ENCODE results near the gene PHOSPHO1.

The PHOSPHO1 gene

GRCh38 chr17:49254066-49254465 is 23.5 kb upstream of the PHOSPHO1 start:
- Histone ChIP-seq H3K27me3 (replicated peaks; ENCODE audit: insufficient read depth, low read length) (peaks cover 12% of the 10 kb centered on the region; the same call in 1 of the 2 replicates), H3K4me3 (ENCODE audit: low read length) (no peak overlapping the region), H3K9ac (ENCODE audit: low read length) (no peak overlapping the region), H3K79me2 (ENCODE audit: low read length) (no peaks in the 10 kb centered on the region), H3K4me2 (ENCODE audit: low read depth, low read length) (no peak overlapping the region), H2AFZ (ENCODE audit: low read length) (no peak overlapping the region), H3K9me2 (replicated peaks; ENCODE audit: insufficient read depth, low read length) (no peaks in the 10 kb centered on the region), H4K20me1 (ENCODE audit: insufficient read depth, low read length) (no peaks in the 10 kb centered on the region), H3K36me3 (replicated peaks; ENCODE audit: insufficient read depth, low read length) (no peaks in the 10 kb centered on the region), H3K9me3 (replicated peaks; ENCODE audit: insufficient read depth, low read length) (no peaks in the 10 kb centered on the region), H3K27ac (ENCODE audit: low read length) (no peak overlapping the region), H3K4me1 (ENCODE audit: low read length) (no peaks in the 10 kb centered on the region), H3F3A (ENCODE audit: insufficient read depth, low read length) (no peaks in the 10 kb centered on the region)
- DNase-seq = no peak
- no peak for TF ChIP-seq EZH2 (optimal IDR thresholded peaks at IDR 0.05; ENCODE audit: low read depth, low read length)
- TF ChIP-seq CTCF (IDR thresholded peaks at IDR 0.05; ENCODE audit: low read length) = no peak
- TF ChIP-seq EZH2phosphoT487 (IDR thresholded peaks at IDR 0.05; ENCODE audit: low read length) = no peak

- Histone ChIP-seq H3K9me2 (replicated peaks; ENCODE audit: insufficient read depth, low read length) (no peaks in the 10 kb centered on the region), H3K4me3 (ENCODE audit: low read length) (no peak overlapping the region), H3K9ac (ENCODE audit: low read length) (no peak overlapping the region), H2AFZ (ENCODE audit: low read length) (no peak overlapping the region), H3K9me3 (replicated peaks; ENCODE audit: insufficient read depth, low read length) (no peaks in the 10 kb centered on the region), H3F3A (ENCODE audit: insufficient read depth, low read length) (no peaks in the 10 kb centered on the region), H4K20me1 (ENCODE audit: insufficient read depth, low read length) (no peaks in the 10 kb centered on the region), H3K4me1 (ENCODE audit: low read length) (no peaks in the 10 kb centered on the region), H3K36me3 (replicated peaks; ENCODE audit: insufficient read depth, low read length) (no peaks in the 10 kb centered on the region), H3K79me2 (ENCODE audit: low read length) (no peaks in the 10 kb centered on the region), H3K27me3 (replicated peaks; ENCODE audit: insufficient read depth, low read length) (peaks cover 16% of the 10 kb centered on the region; the same call in 1 of the 2 replicates), H3K4me2 (ENCODE audit: low read depth, low read length) (no peak overlapping the region), H3K27ac (ENCODE audit: low read length) (no peak overlapping the region)
- DNase-seq = no peak
- TF ChIP-seq EZH2phosphoT487 (IDR thresholded peaks at IDR 0.05; ENCODE audit: low read length) (no peak), CTCF (IDR thresholded peaks at IDR 0.05; ENCODE audit: low read length) (no peak), EZH2 (optimal IDR thresholded peaks at IDR 0.05; ENCODE audit: low read depth, low read length) (no peak)
These were observed 21.6 kb upstream of the PHOSPHO1 start for GRCh38 chr17:49252148-49252695.

- no peak overlapping the region for H3K27ac ChIP-seq (ENCODE audit: low read length)
- H3F3A ChIP-seq (ENCODE audit: insufficient read depth, low read length) = no peaks in the 10 kb centered on the region
- H3K4me3 ChIP-seq (ENCODE audit: low read length) = no peak overlapping the region
- no peaks in the 10 kb centered on the region for H3K79me2 ChIP-seq (ENCODE audit: low read length)
- no peak overlapping the region for H2AFZ ChIP-seq (ENCODE audit: low read length)
- no peaks in the 10 kb centered on the region for H4K20me1 ChIP-seq (ENCODE audit: insufficient read depth, low read length)
- H3K9ac ChIP-seq (ENCODE audit: low read length) = no peak overlapping the region
- H3K4me2 ChIP-seq (ENCODE audit: low read depth, low read length) = no peak overlapping the region
- no peak for DNase-seq
- H3K9me3 ChIP-seq (replicated peaks; ENCODE audit: insufficient read depth, low read length) = no peaks in the 10 kb centered on the region
- H3K36me3 ChIP-seq (replicated peaks; ENCODE audit: insufficient read depth, low read length) = no peaks in the 10 kb centered on the region
- H3K4me1 ChIP-seq (ENCODE audit: low read length) = no peaks in the 10 kb centered on the region
- no peaks in the 10 kb centered on the region for H3K9me2 ChIP-seq (replicated peaks; ENCODE audit: insufficient read depth, low read length)
- H3K27me3 ChIP-seq (replicated peaks; ENCODE audit: insufficient read depth, low read length) = peaks cover 16% of the 10 kb centered on the region; the same call in 1 of the 2 replicates
- TF ChIP-seq CTCF (IDR thresholded peaks at IDR 0.05; ENCODE audit: low read length) (no peak), EZH2 (optimal IDR thresholded peaks at IDR 0.05; ENCODE audit: low read depth, low read length) (no peak), EZH2phosphoT487 (IDR thresholded peaks at IDR 0.05; ENCODE audit: low read length) (no peak)
These were observed 19.4 kb upstream of the PHOSPHO1 start for GRCh38 chr17:49249890-49250522.
